ENCODE data around the gene PTPRG.

Gene PTPRG

DNA sequence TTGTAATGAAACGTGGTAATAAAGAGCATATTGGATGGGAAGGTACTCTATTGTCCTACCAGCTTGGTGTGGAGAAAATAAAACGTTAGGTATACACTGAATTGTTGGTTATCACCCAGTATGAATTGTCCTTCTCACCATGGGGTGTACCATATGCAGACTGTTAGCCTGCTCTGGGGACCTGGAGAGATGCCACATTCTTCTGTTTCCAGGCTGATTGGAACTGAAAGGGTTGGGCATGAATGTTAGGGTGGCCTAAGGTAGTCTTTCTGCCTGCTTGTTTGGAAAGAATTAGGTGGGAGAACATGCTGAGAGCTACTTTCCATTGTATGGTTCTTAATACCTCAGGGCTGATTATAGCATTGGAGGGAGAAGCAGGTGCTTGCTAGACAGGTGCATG lies 340.6 kb downstream of the PTPRG start:
- Histone ChIP-seq H3F3A (ENCODE audit: control insufficient read depth, insufficient read depth) (no peaks in the 10 kb centered on the region), H3K9me3 (ENCODE audit: control insufficient read depth, insufficient read depth, low read length) (no peaks in the 10 kb centered on the region), H4K20me1 (ENCODE audit: control insufficient read depth, insufficient read depth, low read depth, low read length) (no peaks in the 10 kb centered on the region), H3K27me3 (ENCODE audit: control insufficient read depth, low read length) (no peaks in the 10 kb centered on the region), H3K79me2 (ENCODE audit: control insufficient read depth, low read length) (no peaks in the 10 kb centered on the region), H3K4me3 (ENCODE audit: low read length) (no peak overlapping the region), H3K4me1 (ENCODE audit: control insufficient read depth, low read length) (peaks cover 33% of the 10 kb centered on the region), H3K9me2 (replicated peaks; ENCODE audit: control insufficient read depth, low read length) (no peaks in the 10 kb centered on the region), H3K4me2 (ENCODE audit: low read length) (no peak overlapping the region), H3K27ac (ENCODE audit: low read depth, low read length) (no peak overlapping the region), H3K36me3 (ENCODE audit: control insufficient read depth, low read length) (no peaks in the 10 kb centered on the region)
- TF ChIP-seq EZH2phosphoT487 (IDR thresholded peaks at IDR 0.05; ENCODE audit: borderline replicate concordance, low read length), result no peak
- TF ChIP-seq, protein P1, sequence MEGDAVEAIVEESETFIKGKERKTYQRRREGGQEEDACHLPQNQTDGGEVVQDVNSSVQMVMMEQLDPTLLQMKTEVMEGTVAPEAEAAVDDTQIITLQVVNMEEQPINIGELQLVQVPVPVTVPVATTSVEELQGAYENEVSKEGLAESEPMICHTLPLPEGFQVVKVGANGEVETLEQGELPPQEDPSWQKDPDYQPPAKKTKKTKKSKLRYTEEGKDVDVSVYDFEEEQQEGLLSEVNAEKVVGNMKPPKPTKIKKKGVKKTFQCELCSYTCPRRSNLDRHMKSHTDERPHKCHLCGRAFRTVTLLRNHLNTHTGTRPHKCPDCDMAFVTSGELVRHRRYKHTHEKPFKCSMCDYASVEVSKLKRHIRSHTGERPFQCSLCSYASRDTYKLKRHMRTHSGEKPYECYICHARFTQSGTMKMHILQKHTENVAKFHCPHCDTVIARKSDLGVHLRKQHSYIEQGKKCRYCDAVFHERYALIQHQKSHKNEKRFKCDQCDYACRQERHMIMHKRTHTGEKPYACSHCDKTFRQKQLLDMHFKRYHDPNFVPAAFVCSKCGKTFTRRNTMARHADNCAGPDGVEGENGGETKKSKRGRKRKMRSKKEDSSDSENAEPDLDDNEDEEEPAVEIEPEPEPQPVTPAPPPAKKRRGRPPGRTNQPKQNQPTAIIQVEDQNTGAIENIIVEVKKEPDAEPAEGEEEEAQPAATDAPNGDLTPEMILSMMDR (IDR thresholded peaks at IDR 0.05; ENCODE audit: low read depth, low read length, poor library complexity, severe bottlenecking), result no peak

DNA sequence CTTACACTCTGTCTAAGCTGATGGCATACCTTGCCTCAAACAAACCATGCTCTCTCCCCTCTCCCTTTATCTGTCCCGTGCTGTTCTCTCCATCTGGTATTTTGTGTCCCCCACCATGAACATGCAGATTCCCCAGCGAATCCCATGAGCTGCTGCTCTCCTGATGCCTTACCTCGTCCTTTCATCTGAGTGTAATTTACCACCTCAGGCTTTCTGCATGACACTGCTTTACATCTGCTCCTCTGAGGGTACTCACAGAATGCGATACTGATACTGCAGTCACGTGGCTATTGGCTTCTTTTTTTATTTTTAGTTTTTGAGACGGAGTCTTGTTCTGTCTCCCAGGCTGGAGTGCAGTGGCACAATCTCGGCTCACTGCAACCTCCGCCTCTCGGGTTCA lies 341.7 kb downstream of the PTPRG start:
- no peaks in the 10 kb centered on the region for H3K9me3 ChIP-seq (ENCODE audit: control insufficient read depth, insufficient read depth, low read length)
- H4K20me1 ChIP-seq (ENCODE audit: control insufficient read depth, insufficient read depth, low read depth, low read length), result no peaks in the 10 kb centered on the region
- TF ChIP-seq, protein P1 (IDR thresholded peaks at IDR 0.05; ENCODE audit: low read depth, low read length, poor library complexity, severe bottlenecking), result no peak
- no peak for TF ChIP-seq EZH2phosphoT487 (IDR thresholded peaks at IDR 0.05; ENCODE audit: borderline replicate concordance, low read length)
- no peaks in the 10 kb centered on the region for H3K27me3 ChIP-seq (ENCODE audit: control insufficient read depth, low read length)
- H3K79me2 ChIP-seq (ENCODE audit: control insufficient read depth, low read length), result no peaks in the 10 kb centered on the region
- H3K9me2 ChIP-seq (replicated peaks; ENCODE audit: control insufficient read depth, low read length), result no peaks in the 10 kb centered on the region
- peaks cover 28% of the 10 kb centered on the region for H3K4me1 ChIP-seq (ENCODE audit: control insufficient read depth, low read length)
- no peak overlapping the region for H3K27ac ChIP-seq (ENCODE audit: low read depth, low read length)
- no peak overlapping the region for H3K4me3 ChIP-seq (ENCODE audit: low read length)
- no peaks in the 10 kb centered on the region for H3K36me3 ChIP-seq (ENCODE audit: control insufficient read depth, low read length)
- no peak overlapping the region for H3K4me2 ChIP-seq (ENCODE audit: low read length)
- no peaks in the 10 kb centered on the region for H3F3A ChIP-seq (ENCODE audit: control insufficient read depth, insufficient read depth)

DNA sequence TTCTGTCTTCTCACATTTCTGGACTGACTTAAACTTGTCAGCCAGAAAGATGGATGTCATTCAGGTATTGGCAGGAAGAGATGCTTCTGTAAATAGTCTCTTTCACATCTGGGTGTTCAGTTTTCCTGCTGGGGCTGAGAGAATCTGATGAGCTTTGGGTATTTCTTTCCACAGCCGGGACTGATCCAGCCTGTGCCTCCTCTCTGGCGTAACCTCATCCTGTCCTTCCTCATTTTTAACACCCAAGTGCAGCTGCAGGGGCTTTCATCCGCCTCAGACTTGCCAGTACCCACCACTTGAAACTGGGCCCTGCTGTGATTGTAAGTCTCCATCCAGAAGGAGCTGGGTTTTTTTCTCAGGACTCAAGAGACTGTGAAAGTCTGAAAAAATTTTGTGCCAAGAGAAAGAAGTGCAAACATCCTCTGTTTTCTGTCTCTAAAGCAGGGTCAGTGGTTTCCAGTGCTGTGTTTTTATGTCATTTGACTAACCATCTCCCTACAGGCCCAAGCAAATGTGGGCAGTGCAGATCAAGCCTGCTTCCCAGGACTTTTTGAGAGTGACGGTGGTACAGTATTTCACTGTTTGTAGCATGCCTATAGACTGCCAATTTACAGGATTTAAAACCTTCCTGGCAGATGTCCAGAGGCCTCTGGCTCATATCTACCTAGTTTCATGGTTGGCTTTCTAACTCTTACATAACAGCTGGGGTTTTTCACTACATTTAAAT lies 342.7 kb downstream of the PTPRG start:
- H3K4me1 ChIP-seq (ENCODE audit: control insufficient read depth, low read length), result peaks cover 25% of the 10 kb centered on the region
- TF ChIP-seq EZH2phosphoT487 (IDR thresholded peaks at IDR 0.05; ENCODE audit: borderline replicate concordance, low read length), result no peak
- TF ChIP-seq, protein P1 (IDR thresholded peaks at IDR 0.05; ENCODE audit: low read depth, low read length, poor library complexity, severe bottlenecking), result no peak
- no peaks in the 10 kb centered on the region for H3K9me3 ChIP-seq (ENCODE audit: control insufficient read depth, insufficient read depth, low read length)
- H3K9me2 ChIP-seq (replicated peaks; ENCODE audit: control insufficient read depth, low read length), result no peaks in the 10 kb centered on the region
- peak overlapping the region; percentile 23 for H3K27ac ChIP-seq (ENCODE audit: low read depth, low read length)
- H3F3A ChIP-seq (ENCODE audit: control insufficient read depth, insufficient read depth), result no peaks in the 10 kb centered on the region
- no peaks in the 10 kb centered on the region for H3K36me3 ChIP-seq (ENCODE audit: control insufficient read depth, low read length)
- no peaks in the 10 kb centered on the region for H4K20me1 ChIP-seq (ENCODE audit: control insufficient read depth, insufficient read depth, low read depth, low read length)
- peak overlapping the region; percentile 13; the same call in 1 of the 2 replicates for H3K4me3 ChIP-seq (ENCODE audit: low read length)
- no peaks in the 10 kb centered on the region for H3K27me3 ChIP-seq (ENCODE audit: control insufficient read depth, low read length)
- H3K79me2 ChIP-seq (ENCODE audit: control insufficient read depth, low read length), result no peaks in the 10 kb centered on the region
- H3K4me2 ChIP-seq (ENCODE audit: low read length), result peak overlapping the region; percentile 50

Data from DOHH2 (cell line).